ENCODE data around the gene NPAS3.

NPAS3 gene

GRCh38 chr14:32940711-32941667 lies 2.3 kb downstream of the NPAS3 start:
- no peak for DNase-seq (ENCODE audit: low read depth)

- no peak for DNase-seq (ENCODE audit: low read depth)
These were observed 3.0 kb downstream of the NPAS3 start for GRCh38 chr14:32941668-32942065.

GRCh38 chr14:32947081-32947480 lies 8.4 kb downstream of the NPAS3 start:
- DNase-seq (ENCODE audit: low read depth): no peak

- no peak for DNase-seq (ENCODE audit: low read depth)
These were observed 9.1 kb downstream of the NPAS3 start for GRCh38 chr14:32947792-32948191.

- no peak for DNase-seq (ENCODE audit: low read depth)
These were observed 11.9 kb downstream of the NPAS3 start for GRCh38 chr14:32950584-32950983.

- DNase-seq (ENCODE audit: low read depth): no peak
These were observed 28.7 kb downstream of the NPAS3 start for GRCh38 chr14:32967421-32967820.

GRCh38 chr14:32968972-32969544 lies 30.4 kb downstream of the NPAS3 start:
- no peak for DNase-seq (ENCODE audit: low read depth)

- no peak for DNase-seq (ENCODE audit: low read depth)
These were observed 39.2 kb downstream of the NPAS3 start for GRCh38 chr14:32977913-32978312.

GRCh38 chr14:32978691-32979255 lies 40.1 kb downstream of the NPAS3 start:
- no peak for DNase-seq (ENCODE audit: low read depth)

- no peak for DNase-seq (ENCODE audit: low read depth)
These were observed 41.7 kb downstream of the NPAS3 start for GRCh38 chr14:32980178-32980901.

- no peak for DNase-seq (ENCODE audit: low read depth)
These were observed 42.3 kb downstream of the NPAS3 start for GRCh38 chr14:32980902-32981501.

GRCh38 chr14:32984241-32984930 lies 45.7 kb downstream of the NPAS3 start:
- DNase-seq (ENCODE audit: low read depth): no peak

- no peak for DNase-seq (ENCODE audit: low read depth)
These were observed 47.2 kb downstream of the NPAS3 start for GRCh38 chr14:32985866-32986265.

GRCh38 chr14:32986791-32987540 lies 48.3 kb downstream of the NPAS3 start:
- no peak for DNase-seq (ENCODE audit: low read depth)

GRCh38 chr14:32991691-32992090 lies 53.0 kb downstream of the NPAS3 start:
- DNase-seq (ENCODE audit: low read depth): no peak

GRCh38 chr14:32993921-32994320 lies 55.2 kb downstream of the NPAS3 start:
- no peak for DNase-seq (ENCODE audit: low read depth)

GRCh38 chr14:32996343-32996742 lies 57.7 kb downstream of the NPAS3 start:
- DNase-seq (ENCODE audit: low read depth): no peak

GRCh38 chr14:32998433-32998832 lies 59.8 kb downstream of the NPAS3 start:
- DNase-seq (ENCODE audit: low read depth): no peak

- no peak for DNase-seq (ENCODE audit: low read depth)
These were observed 71.0 kb downstream of the NPAS3 start for GRCh38 chr14:33009673-33010072.

GRCh38 chr14:33010495-33010894 lies 71.8 kb downstream of the NPAS3 start:
- DNase-seq (ENCODE audit: low read depth): no peak

- no peak for DNase-seq (ENCODE audit: low read depth)
These were observed 76.0 kb downstream of the NPAS3 start for GRCh38 chr14:33014710-33015109.

Measured in stimulated activated CD8-positive, alpha-beta memory T cell treated with anti-CD3 and anti-CD28 coated beads, Interleukin-7, amount 100 ng/mL, for 24 hours (primary cell).